Airway epithelial cell (primary cell): ENCODE results near the gene FNDC4. TPM values are rescaled to one million over a fixed set of nuclear protein-coding genes. Genes with fewer than 3 reads are reported as not detected.

Experiments used
- total RNA-seq: library from RNA; depleted of rRNA; stranded (reverse); fragments of >200 nt; gene quantifications from 2 replicates; pipeline ENCODE4 v1.2.3, GENCODE V29; 2015

FNDC4 gene
- 9.7 and 12.5 TPM in 2 replicates for total RNA-seq

GRCh38 chr2:27494944-27495554 is at the start of gene FNDC4:
TSS of gene FNDC4 (minus strand) at chr2:27495200. CDS start at chr2:27494679, 521 bp downstream.

GRCh38 chr2:27496357-27497287 is 1.6 kb upstream of the FNDC4 start, which contains the start of gene GCKR:
TSS of gene GCKR (plus strand) at chr2:27496839. CDS start at chr2:27496905, 66 bp downstream.

GRCh38 chr2:27489498-27490397 is 5.3 kb downstream of the FNDC4 start, which contains the start of gene IFT172:
TSS of gene IFT172 (minus strand) at chr2:27489743. CDS start at chr2:27489653, 90 bp downstream.

GRCh38 chr2:27441958-27442919 is 52.8 kb downstream of the FNDC4 start, which contains the start of gene KRTCAP3:
TSS of gene KRTCAP3 (plus strand) at chr2:27442381. CDS start at chr2:27442413, 32 bp downstream.

Other genes with a start within 250 kb of the FNDC4 start
- not detected in 2 replicates for gene SLC30A3, start 232.2 kb downstream of the FNDC4 start, total RNA-seq
- gene DNAJC5G, start 219.8 kb downstream of the FNDC4 start, total RNA-seq, result not detected in 2 replicates
- not detected in 2 replicates for gene TRIM54, start 212.8 kb downstream of the FNDC4 start, total RNA-seq
- 0.49 and 1.7 TPM in 2 replicates for gene UCN, start 186.8 kb downstream of the FNDC4 start, total RNA-seq
- gene MPV17, start 172.1 kb downstream of the FNDC4 start, total RNA-seq, result 73.2 and 88.3 TPM in 2 replicates
- gene GTF3C2, start 138.4 kb downstream of the FNDC4 start, total RNA-seq, result 38.6 and 48.0 TPM in 2 replicates
- 35.3 and 37.6 TPM in 2 replicates for gene EIF2B4, start 124.9 kb downstream of the FNDC4 start, total RNA-seq
- gene SNX17, start 124.6 kb downstream of the FNDC4 start, total RNA-seq, result 86.1 and 106 TPM in 2 replicates
- gene ZNF513, start 114.5 kb downstream of the FNDC4 start, total RNA-seq, result 9.1 and 11.0 TPM in 2 replicates
- gene PPM1G, start 85.6 kb downstream of the FNDC4 start, total RNA-seq, result 114 and 115 TPM in 2 replicates
- gene NRBP1, start 66.6 kb downstream of the FNDC4 start, total RNA-seq, result 64.1 and 83.3 TPM in 2 replicates
- gene KRTCAP3, start 52.8 kb downstream of the FNDC4 start, total RNA-seq, result 44.1 and 86.7 TPM in 2 replicates
- 8.2 and 9.2 TPM in 2 replicates for gene IFT172, start 5.5 kb downstream of the FNDC4 start, total RNA-seq
- gene GCKR, start 1.6 kb upstream of the FNDC4 start, total RNA-seq, result not detected in 2 replicates
- 14.7 and 22.4 TPM in 2 replicates for gene ZNF512, start 87.8 kb upstream of the FNDC4 start, total RNA-seq
- 0.21 and 0.74 TPM in 2 replicates for gene CCDC121, start 133.8 kb upstream of the FNDC4 start, total RNA-seq
- gene GPN1, start 133.8 kb upstream of the FNDC4 start, total RNA-seq, result 27.7 and 33.7 TPM in 2 replicates
- 13.7 and 16.1 TPM in 2 replicates for gene SUPT7L, start 168.4 kb upstream of the FNDC4 start, total RNA-seq
- 16.3 and 20.4 TPM in 2 replicates for gene SLC4A1AP, start 168.7 kb upstream of the FNDC4 start, total RNA-seq